ENCODE results near the gene PPM1A. TPM values are rescaled to one million over a fixed set of nuclear protein-coding genes. Genes with fewer than 3 reads are reported as not detected.

Gene PPM1A
- total RNA-seq, 1 experiment from 2014 or later: 28.1 TPM

DNA sequence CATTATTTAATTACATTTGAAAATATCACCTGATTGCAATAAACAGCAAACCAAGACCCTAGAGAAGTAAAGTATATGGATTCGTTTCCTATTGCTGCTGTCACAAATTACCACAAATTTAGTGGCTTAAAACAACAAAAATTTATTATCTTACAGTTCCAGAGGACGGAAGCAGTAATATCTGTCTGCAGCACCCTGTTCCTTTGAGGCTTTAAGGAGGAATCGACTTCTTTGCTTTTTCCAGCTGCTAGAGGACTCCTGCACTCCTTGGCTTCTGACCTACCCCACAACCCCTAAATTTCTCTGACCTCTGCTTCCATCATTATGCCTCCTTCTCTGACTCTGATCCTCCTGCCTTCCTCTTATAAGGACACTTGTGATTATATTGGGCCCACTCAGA is 23.8 kb upstream of the PPM1A start:
- no peak overlapping the region for H3K4me3 ChIP-seq (ENCODE audit: low read depth in 2 of 2, low read length in 2 of 2)
- no peaks in the 10 kb centered on the region for H3K9me3 ChIP-seq (ENCODE audit: control insufficient read depth, insufficient read depth, low read depth, low read length)
- no peak for ATAC-seq
- no peaks in the 10 kb centered on the region for H3K36me3 ChIP-seq (ENCODE audit: control insufficient read depth, insufficient read depth, low read length)
- CTCF ChIA-PET: no interaction called here
- POLR2A ChIA-PET: no interaction called here
- TF ChIP-seq, protein P1, sequence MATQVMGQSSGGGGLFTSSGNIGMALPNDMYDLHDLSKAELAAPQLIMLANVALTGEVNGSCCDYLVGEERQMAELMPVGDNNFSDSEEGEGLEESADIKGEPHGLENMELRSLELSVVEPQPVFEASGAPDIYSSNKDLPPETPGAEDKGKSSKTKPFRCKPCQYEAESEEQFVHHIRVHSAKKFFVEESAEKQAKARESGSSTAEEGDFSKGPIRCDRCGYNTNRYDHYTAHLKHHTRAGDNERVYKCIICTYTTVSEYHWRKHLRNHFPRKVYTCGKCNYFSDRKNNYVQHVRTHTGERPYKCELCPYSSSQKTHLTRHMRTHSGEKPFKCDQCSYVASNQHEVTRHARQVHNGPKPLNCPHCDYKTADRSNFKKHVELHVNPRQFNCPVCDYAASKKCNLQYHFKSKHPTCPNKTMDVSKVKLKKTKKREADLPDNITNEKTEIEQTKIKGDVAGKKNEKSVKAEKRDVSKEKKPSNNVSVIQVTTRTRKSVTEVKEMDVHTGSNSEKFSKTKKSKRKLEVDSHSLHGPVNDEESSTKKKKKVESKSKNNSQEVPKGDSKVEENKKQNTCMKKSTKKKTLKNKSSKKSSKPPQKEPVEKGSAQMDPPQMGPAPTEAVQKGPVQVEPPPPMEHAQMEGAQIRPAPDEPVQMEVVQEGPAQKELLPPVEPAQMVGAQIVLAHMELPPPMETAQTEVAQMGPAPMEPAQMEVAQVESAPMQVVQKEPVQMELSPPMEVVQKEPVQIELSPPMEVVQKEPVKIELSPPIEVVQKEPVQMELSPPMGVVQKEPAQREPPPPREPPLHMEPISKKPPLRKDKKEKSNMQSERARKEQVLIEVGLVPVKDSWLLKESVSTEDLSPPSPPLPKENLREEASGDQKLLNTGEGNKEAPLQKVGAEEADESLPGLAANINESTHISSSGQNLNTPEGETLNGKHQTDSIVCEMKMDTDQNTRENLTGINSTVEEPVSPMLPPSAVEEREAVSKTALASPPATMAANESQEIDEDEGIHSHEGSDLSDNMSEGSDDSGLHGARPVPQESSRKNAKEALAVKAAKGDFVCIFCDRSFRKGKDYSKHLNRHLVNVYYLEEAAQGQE (IDR thresholded peaks at IDR 0.05; ENCODE audit: insufficient read depth in 1 of 2, low read depth in 2 of 2, low read length in 1 of 2): no peak
- TF ChIP-seq POLR2AphosphoS5 (IDR thresholded peaks at IDR 0.05; ENCODE audit: low read depth, low read length) (no peak), TCF7L2 (IDR thresholded peaks at IDR 0.05; ENCODE audit: low read depth, low read length) (no peak), SIN3A (IDR thresholded peaks at IDR 0.05; ENCODE audit: borderline replicate concordance, insufficient read depth, low read depth, low read length) (no peak)
- TF ChIP-seq, protein P2, sequence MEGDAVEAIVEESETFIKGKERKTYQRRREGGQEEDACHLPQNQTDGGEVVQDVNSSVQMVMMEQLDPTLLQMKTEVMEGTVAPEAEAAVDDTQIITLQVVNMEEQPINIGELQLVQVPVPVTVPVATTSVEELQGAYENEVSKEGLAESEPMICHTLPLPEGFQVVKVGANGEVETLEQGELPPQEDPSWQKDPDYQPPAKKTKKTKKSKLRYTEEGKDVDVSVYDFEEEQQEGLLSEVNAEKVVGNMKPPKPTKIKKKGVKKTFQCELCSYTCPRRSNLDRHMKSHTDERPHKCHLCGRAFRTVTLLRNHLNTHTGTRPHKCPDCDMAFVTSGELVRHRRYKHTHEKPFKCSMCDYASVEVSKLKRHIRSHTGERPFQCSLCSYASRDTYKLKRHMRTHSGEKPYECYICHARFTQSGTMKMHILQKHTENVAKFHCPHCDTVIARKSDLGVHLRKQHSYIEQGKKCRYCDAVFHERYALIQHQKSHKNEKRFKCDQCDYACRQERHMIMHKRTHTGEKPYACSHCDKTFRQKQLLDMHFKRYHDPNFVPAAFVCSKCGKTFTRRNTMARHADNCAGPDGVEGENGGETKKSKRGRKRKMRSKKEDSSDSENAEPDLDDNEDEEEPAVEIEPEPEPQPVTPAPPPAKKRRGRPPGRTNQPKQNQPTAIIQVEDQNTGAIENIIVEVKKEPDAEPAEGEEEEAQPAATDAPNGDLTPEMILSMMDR (IDR thresholded peaks at IDR 0.05): no peak
- no peak for DNase-seq (ENCODE audit: low read depth, low spot score)
- intact Hi-C loops (cut with micrococcal nuclease; ENCODE audit: unreplicated experiment) (no loop called here), in situ Hi-C loops (cut with HindIII; ENCODE audit: low pct_unique_long_range_greater_than_20kb, low sequenced_read_pairs) (no loop called here)
- no TSS peak for BruUV-seq (replicated peaks)
- no peaks in the 10 kb centered on the region for H3K27me3 ChIP-seq (ENCODE audit: control insufficient read depth, insufficient read depth, low read length)
- no peak overlapping the region for H3K27ac ChIP-seq (ENCODE audit: low read length)
- H3K4me1 ChIP-seq (ENCODE audit: control insufficient read depth, insufficient read depth, low read length): no peaks in the 10 kb centered on the region

GRCh38 chr14:60226298-60226697 is 22.7 kb upstream of the PPM1A start:
- DNase-seq (ENCODE audit: low read depth, low spot score) (no peak), ATAC-seq (no peak)
- TF ChIP-seq TCF7L2 (IDR thresholded peaks at IDR 0.05; ENCODE audit: low read depth, low read length) (no peak), SIN3A (IDR thresholded peaks at IDR 0.05; ENCODE audit: borderline replicate concordance, insufficient read depth, low read depth, low read length) (no peak), POLR2AphosphoS5 (IDR thresholded peaks at IDR 0.05; ENCODE audit: low read depth, low read length) (no peak)
- TF ChIP-seq, protein P2 (IDR thresholded peaks at IDR 0.05): no peak
- TF ChIP-seq, protein P1 (IDR thresholded peaks at IDR 0.05; ENCODE audit: insufficient read depth in 1 of 2, low read depth in 2 of 2, low read length in 1 of 2): no peak
- in situ Hi-C loops (cut with HindIII; ENCODE audit: low pct_unique_long_range_greater_than_20kb, low sequenced_read_pairs): no loop called here
- Histone ChIP-seq H3K4me3 (ENCODE audit: low read depth in 2 of 2, low read length in 2 of 2) (no peak overlapping the region), H3K27ac (ENCODE audit: low read length) (no peak overlapping the region), H3K36me3 (ENCODE audit: control insufficient read depth, insufficient read depth, low read length) (no peaks in the 10 kb centered on the region), H3K4me1 (ENCODE audit: control insufficient read depth, insufficient read depth, low read length) (no peaks in the 10 kb centered on the region), H3K9me3 (ENCODE audit: control insufficient read depth, insufficient read depth, low read depth, low read length) (no peaks in the 10 kb centered on the region), H3K27me3 (ENCODE audit: control insufficient read depth, insufficient read depth, low read length) (no peaks in the 10 kb centered on the region)
- ChIA-PET POLR2A (no interaction called here), CTCF (no interaction called here)
- BruUV-seq (replicated peaks): no TSS peak
- intact Hi-C loops (cut with micrococcal nuclease; ENCODE audit: unreplicated experiment): no loop called here

Data from Panc1 (cell line).